GM12891 (cell line): ENCODE results near the gene CDH22.

ENCODE experiments used
- POLR2A ChIP-seq: IDR thresholded peaks from 2 replicates; pipeline ENCODE4 v1.6.1; 2011; ENCODE audit warnings: low read depth, low read length, control low read depth
- POLR2AphosphoS5 ChIP-seq: IDR thresholded peaks from 2 replicates; pipeline ENCODE4 v1.6.1; 2011; ENCODE audit warnings: low read depth, low read length, control low read depth
- SPI1 ChIP-seq: IDR thresholded peaks from 2 replicates; pipeline ENCODE4 v1.6.1; 2011; ENCODE audit warnings: low read depth, low read length, control low read depth
- TAF1 ChIP-seq: IDR thresholded peaks from 2 replicates; pipeline ENCODE4 v1.6.1; 2011; ENCODE audit warnings: low read depth, low read length, control low read depth

DNA sequence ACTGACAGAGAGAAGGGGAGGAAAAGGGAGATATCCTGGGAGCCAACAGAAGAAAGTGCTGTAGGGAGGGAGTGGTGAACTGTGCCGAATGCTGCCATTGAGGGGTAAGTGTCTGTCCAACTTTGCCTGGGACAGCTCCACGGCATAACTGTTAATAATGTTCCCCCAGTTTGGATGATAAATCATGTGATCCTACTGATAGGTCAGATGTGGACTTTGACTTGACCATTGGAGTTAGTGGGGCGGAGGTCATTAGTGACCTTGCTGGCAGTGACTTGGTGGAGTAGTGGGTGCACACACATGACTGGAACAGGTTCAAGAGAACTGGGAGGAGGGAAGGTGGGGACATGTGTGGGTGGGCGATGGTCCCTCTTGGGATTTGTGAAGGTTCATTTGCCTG is 50.4 kb downstream of the CDH22 start:
- TF ChIP-seq TAF1, result no peak
- TF ChIP-seq POLR2A, result no peak
- no peak for TF ChIP-seq POLR2AphosphoS5
- no peak for TF ChIP-seq SPI1
